GM12891 (cell line): Measurements from ENCODE around the gene GRAMD1A.

ENCODE experiments used
- POLR2A ChIP-seq: IDR thresholded peaks from 2 replicates; pipeline ENCODE4 v1.6.1; 2011; ENCODE audit warnings: low read depth, low read length, control low read depth
- POLR2AphosphoS5 ChIP-seq: IDR thresholded peaks from 2 replicates; pipeline ENCODE4 v1.6.1; 2011; ENCODE audit warnings: low read depth, low read length, control low read depth
- SPI1 ChIP-seq: IDR thresholded peaks from 2 replicates; pipeline ENCODE4 v1.6.1; 2011; ENCODE audit warnings: low read depth, low read length, control low read depth

DNA sequence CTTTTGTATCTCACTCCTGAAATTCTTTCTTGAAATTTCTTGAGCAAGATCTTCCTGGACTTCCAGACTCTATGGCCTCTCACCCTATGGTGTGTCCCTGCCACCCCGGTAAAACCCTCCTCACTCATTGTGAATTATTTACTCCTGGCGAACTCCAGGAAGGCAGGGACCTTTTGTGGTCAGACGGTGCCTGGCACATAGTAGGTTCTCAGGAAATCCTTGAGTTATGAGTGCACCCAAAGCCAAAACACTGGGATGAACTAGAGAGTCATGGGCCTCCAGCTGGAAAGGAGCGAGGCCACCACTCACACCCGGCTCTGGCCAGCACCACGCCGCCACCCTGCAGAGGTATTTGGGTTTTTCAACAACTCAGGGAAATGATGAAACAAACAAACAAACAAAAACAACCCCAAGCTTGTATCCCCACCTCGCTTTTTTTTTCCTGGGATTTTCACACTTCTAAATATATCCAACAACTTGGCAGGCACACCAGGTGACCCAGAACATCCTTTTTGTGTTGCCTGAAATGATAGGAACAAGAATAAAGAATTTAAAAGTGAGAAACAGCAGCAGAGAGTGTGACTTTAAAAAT lies 52.6 kb downstream of the GRAMD1A start:
- TF ChIP-seq POLR2A: no peak
- no peak for TF ChIP-seq POLR2AphosphoS5
- no peak for TF ChIP-seq SPI1
